ENCODE data around the gene DENND4A.
A peak's percentile ranks its signal among the peaks of the same experiment; 100 is the strongest.

DENND4A gene

GRCh38 chr15:65837301-65838294 is 45.5 kb upstream of the DENND4A start:
- TF ChIP-seq LEF1 (IDR thresholded peaks at IDR 0.05; ENCODE audit: borderline replicate concordance) (no peak), FOXM1 (IDR thresholded peaks at IDR 0.05; ENCODE audit: borderline replicate concordance) (no peak), PKNOX1 (IDR thresholded peaks at IDR 0.05) (no peak), ARNT (IDR thresholded peaks at IDR 0.05) (no peak), NFRKB (IDR thresholded peaks at IDR 0.05) (no peak), L3MBTL2 (conservative IDR thresholded peaks at IDR 0.05) (no peak), FOXA1 (IDR thresholded peaks at IDR 0.05) (no peak), HDGF (IDR thresholded peaks at IDR 0.05; ENCODE audit: borderline replicate concordance) (no peak), SP1 (IDR thresholded peaks at IDR 0.05) (no peak), ZNF384 (IDR thresholded peaks at IDR 0.05) (no peak), ELF4 (IDR thresholded peaks at IDR 0.05) (no peak), CTBP1 (IDR thresholded peaks at IDR 0.05; ENCODE audit: borderline replicate concordance) (no peak), SUZ12 (IDR thresholded peaks at IDR 0.05) (no peak), BHLHE40 (IDR thresholded peaks at IDR 0.05; ENCODE audit: borderline replicate concordance) (no peak), TARDBP (IDR thresholded peaks at IDR 0.05) (no peak), FOXK2 (IDR thresholded peaks at IDR 0.05) (no peak)
- no peak for DNase-seq (ENCODE audit: extremely low spot score)
- ChIA-PET POLR2A (interaction anchor here (1.0 to 1.9 kb wide), 4 partner anchors 32 to 227 kb away, joined by 3 to 7 read pairs (median 3); partner anchors contain the start of genes DENND4A, INTS14 and RAB11A), CTCF (interaction anchor here (0.7 to 4.3 kb wide), 10 partner anchors 8 to 199 kb away, joined by 3 to 28 read pairs (median 4); no protein-coding TSS in a partner anchor)

GRCh38 chr15:65836665-65837064 is 44.6 kb upstream of the DENND4A start:
- no peak for DNase-seq (ENCODE audit: extremely low spot score)
- ChIA-PET POLR2A (interaction anchor here (1.0 to 1.9 kb wide), 3 partner anchors 33 to 44 kb away, joined by 3 to 7 read pairs (median 3); partner anchors contain the start of genes DENND4A and RAB11A), CTCF (interaction anchor here (0.7 to 4.3 kb wide), 10 partner anchors 9 to 889 kb away, joined by 3 to 28 read pairs (median 4); no protein-coding TSS in a partner anchor)
- TF ChIP-seq FOXM1 (IDR thresholded peaks at IDR 0.05; ENCODE audit: borderline replicate concordance) (no peak), ZNF384 (IDR thresholded peaks at IDR 0.05) (no peak), FOXA1 (IDR thresholded peaks at IDR 0.05) (no peak), TARDBP (IDR thresholded peaks at IDR 0.05) (no peak), SP1 (IDR thresholded peaks at IDR 0.05) (no peak), L3MBTL2 (conservative IDR thresholded peaks at IDR 0.05) (no peak), PKNOX1 (IDR thresholded peaks at IDR 0.05) (no peak), ELF4 (IDR thresholded peaks at IDR 0.05) (no peak), CTBP1 (IDR thresholded peaks at IDR 0.05; ENCODE audit: borderline replicate concordance) (no peak), BHLHE40 (IDR thresholded peaks at IDR 0.05; ENCODE audit: borderline replicate concordance) (no peak), HDGF (IDR thresholded peaks at IDR 0.05; ENCODE audit: borderline replicate concordance) (no peak), ARNT (IDR thresholded peaks at IDR 0.05) (no peak), LEF1 (IDR thresholded peaks at IDR 0.05; ENCODE audit: borderline replicate concordance) (no peak), NFRKB (IDR thresholded peaks at IDR 0.05) (no peak), SUZ12 (IDR thresholded peaks at IDR 0.05) (no peak), FOXK2 (IDR thresholded peaks at IDR 0.05) (no peak)

- CTCF ChIA-PET: interaction anchor here (1.1 to 4.3 kb wide), 3 partner anchors 11 to 33 kb away, joined by 6 to 28 read pairs (median 6); partner anchors contain the start of gene RAB11A
- TF ChIP-seq FOXA1 (IDR thresholded peaks at IDR 0.05): no peak
- TF ChIP-seq ELF4 (IDR thresholded peaks at IDR 0.05): no peak
- TF ChIP-seq PKNOX1 (IDR thresholded peaks at IDR 0.05): peak; percentile 27; the same call in 1 of the 2 replicates
- no peak for TF ChIP-seq FOXK2 (IDR thresholded peaks at IDR 0.05)
- POLR2A ChIA-PET: interaction anchor here (0.8 to 1.4 kb wide), 3 partner anchors 34 to 224 kb away, joined by 3 to 9 read pairs (median 6); partner anchors contain the start of genes INTS14 and RAB11A
- DNase-seq (ENCODE audit: extremely low spot score): no peak
Observed at GRCh38 chr15:65835447-65835846, 43.4 kb upstream of the DENND4A start.

- DNase-seq (ENCODE audit: extremely low spot score): no peak
- ChIA-PET CTCF (interaction anchor here (0.7 to 4.3 kb wide), 4 partner anchors 10 to 34 kb away, joined by 3 to 28 read pairs (median 6); partner anchors contain the start of gene RAB11A), POLR2A (interaction anchor here (0.8 to 2.3 kb wide), 4 partner anchors 34 to 224 kb away, joined by 3 to 27 read pairs (median 8); partner anchors contain the start of genes INTS14 and RAB11A)
- TF ChIP-seq PKNOX1 (IDR thresholded peaks at IDR 0.05) (no peak), TARDBP (IDR thresholded peaks at IDR 0.05) (no peak), SUZ12 (IDR thresholded peaks at IDR 0.05) (no peak)
Observed at GRCh38 chr15:65834603-65835282, 42.6 kb upstream of the DENND4A start.
